ENCODE results near the gene POLR2F.

DNA sequence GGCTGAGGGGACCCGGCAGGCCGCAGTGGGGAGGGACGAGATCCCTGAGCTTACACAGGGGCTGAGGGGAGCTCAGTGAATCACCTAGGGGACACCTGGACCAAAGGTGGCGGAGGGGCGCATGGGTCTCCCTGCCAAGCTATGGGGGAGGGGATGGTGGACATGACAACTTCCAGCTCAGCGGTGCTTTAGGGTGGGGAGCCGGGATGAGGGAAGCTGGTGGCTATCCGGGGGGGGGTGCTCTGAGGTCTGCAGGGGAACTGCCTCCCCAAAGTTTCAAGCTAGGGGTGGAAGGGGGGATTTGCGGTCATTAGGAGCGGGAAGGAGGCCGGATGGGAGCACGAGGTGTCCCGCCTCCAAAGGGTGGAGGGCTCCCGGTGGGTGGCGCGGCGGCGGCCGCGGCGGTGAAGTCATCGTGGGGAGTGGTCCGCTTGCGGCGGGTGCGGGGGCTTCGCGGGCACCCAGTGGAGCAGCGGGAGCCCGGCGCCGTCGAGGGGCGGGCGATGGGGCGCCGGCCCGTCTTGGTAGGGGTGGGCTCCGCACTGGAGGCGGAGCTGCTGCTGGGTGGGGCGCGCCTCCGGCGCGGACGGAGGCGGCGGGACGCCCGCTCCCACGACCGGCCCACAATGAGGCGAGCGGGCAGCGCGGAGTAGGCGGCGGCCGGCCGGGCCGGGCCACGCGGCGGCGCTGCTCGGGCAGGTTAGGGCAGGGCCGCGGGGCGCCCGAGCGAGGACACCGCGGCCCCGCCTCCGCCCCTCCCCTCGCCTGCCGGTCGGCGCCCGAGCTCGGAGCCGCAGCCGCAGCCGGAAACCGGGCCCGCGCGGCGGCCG is 47.8 kb upstream of the POLR2F start, which contains the start of gene MICALL1:
- TF ChIP-seq, protein P1, sequence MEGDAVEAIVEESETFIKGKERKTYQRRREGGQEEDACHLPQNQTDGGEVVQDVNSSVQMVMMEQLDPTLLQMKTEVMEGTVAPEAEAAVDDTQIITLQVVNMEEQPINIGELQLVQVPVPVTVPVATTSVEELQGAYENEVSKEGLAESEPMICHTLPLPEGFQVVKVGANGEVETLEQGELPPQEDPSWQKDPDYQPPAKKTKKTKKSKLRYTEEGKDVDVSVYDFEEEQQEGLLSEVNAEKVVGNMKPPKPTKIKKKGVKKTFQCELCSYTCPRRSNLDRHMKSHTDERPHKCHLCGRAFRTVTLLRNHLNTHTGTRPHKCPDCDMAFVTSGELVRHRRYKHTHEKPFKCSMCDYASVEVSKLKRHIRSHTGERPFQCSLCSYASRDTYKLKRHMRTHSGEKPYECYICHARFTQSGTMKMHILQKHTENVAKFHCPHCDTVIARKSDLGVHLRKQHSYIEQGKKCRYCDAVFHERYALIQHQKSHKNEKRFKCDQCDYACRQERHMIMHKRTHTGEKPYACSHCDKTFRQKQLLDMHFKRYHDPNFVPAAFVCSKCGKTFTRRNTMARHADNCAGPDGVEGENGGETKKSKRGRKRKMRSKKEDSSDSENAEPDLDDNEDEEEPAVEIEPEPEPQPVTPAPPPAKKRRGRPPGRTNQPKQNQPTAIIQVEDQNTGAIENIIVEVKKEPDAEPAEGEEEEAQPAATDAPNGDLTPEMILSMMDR (IDR thresholded peaks at IDR 0.05 in 2 of 3, conservative IDR thresholded peaks at IDR 0.05 in 1 of 3; ENCODE audit: borderline replicate concordance in 1 of 3, insufficient read depth in 1 of 3, low read depth in 2 of 3, low read length in 2 of 3), result no peak
- TF ChIP-seq EZH2 (IDR thresholded peaks at IDR 0.05), result no peak
- TF ChIP-seq, protein P2, sequence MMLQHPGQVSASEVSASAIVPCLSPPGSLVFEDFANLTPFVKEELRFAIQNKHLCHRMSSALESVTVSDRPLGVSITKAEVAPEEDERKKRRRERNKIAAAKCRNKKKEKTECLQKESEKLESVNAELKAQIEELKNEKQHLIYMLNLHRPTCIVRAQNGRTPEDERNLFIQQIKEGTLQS (IDR thresholded peaks at IDR 0.05), result no peak
- TF ChIP-seq CEBPB (IDR thresholded peaks at IDR 0.05; ENCODE audit: low read depth), result no peak
- TF ChIP-seq POLR2A (IDR thresholded peaks at IDR 0.05; ENCODE audit: borderline replicate concordance, extremely low read depth, insufficient read depth, insufficient read length), result no peak
- TF ChIP-seq, protein P3, sequence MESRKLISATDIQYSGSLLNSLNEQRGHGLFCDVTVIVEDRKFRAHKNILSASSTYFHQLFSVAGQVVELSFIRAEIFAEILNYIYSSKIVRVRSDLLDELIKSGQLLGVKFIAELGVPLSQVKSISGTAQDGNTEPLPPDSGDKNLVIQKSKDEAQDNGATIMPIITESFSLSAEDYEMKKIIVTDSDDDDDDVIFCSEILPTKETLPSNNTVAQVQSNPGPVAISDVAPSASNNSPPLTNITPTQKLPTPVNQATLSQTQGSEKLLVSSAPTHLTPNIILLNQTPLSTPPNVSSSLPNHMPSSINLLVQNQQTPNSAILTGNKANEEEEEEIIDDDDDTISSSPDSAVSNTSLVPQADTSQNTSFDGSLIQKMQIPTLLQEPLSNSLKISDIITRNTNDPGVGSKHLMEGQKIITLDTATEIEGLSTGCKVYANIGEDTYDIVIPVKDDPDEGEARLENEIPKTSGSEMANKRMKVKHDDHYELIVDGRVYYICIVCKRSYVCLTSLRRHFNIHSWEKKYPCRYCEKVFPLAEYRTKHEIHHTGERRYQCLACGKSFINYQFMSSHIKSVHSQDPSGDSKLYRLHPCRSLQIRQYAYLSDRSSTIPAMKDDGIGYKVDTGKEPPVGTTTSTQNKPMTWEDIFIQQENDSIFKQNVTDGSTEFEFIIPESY (IDR thresholded peaks at IDR 0.05; ENCODE audit: extremely low read depth, insufficient replicate concordance, low read length), result no peak
- no peak for TF ChIP-seq EZH2phosphoT487 (IDR thresholded peaks at IDR 0.05; ENCODE audit: borderline replicate concordance)
- peak; percentile 63 for TF ChIP-seq POLR2AphosphoS5 (IDR thresholded peaks at IDR 0.05; ENCODE audit: low read depth, low read length)
- no peak for TF ChIP-seq RAD21 (IDR thresholded peaks at IDR 0.05; ENCODE audit: low read depth)
- TF ChIP-seq JUND (IDR thresholded peaks at IDR 0.05), result no peak
- TF ChIP-seq TCF7L2 (IDR thresholded peaks at IDR 0.05; ENCODE audit: borderline replicate concordance, extremely low read depth, insufficient read depth, insufficient read length), result peak; percentile 5
- no peak for TF ChIP-seq SRF (IDR thresholded peaks at IDR 0.05; ENCODE audit: low read depth)
- TF ChIP-seq SP1 (IDR thresholded peaks at IDR 0.05; ENCODE audit: low read depth), result no peak
- no peak for TF ChIP-seq EGR1 (IDR thresholded peaks at IDR 0.05; ENCODE audit: low read depth)
